Daoy (cell line): ENCODE results near the gene CDH8. TPM values are rescaled to one million over a fixed set of nuclear protein-coding genes. Genes with fewer than 3 reads are reported as not detected.
"Not testable (repeated sequence)": the region's sequence is repeated elsewhere in the genome, so short reads cannot be mapped to it uniquely, and the experiment has no call there.

ENCODE experiments used
- DNase-seq: peaks from one replicate; pipeline ENCODE4 v3.0.0-alpha.2; 2015; ENCODE audit warnings: low read depth
- total RNA-seq: library from RNA; depleted of rRNA; stranded (reverse); fragments of >200 nt; shearing (Covaris generic); gene quantifications from 2 replicates; pipeline ENCODE4 v1.2.3, GENCODE V29; 2014

CDH8 gene
- total RNA-seq, 1 experiment from 2014 or later = not detected

DNA sequence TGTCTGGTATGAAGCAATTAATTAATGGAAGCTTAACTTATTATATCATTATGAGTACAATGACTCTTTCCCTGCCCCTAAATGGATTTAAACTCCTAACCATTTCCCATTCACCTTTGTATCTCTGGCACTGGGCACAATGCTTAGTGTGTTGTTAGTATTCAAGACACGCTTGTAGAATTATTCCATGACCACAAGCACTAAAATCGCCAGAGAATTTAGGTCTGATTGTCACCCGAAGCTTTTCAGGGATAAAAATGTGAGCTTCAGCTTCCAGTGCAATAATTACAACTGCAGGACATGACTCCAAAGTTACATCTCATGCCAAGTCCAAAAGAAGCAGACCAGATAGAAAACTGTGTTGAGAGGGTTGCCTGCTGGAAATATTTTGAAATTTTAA, 101.6 kb downstream of the CDH8 start:
- no peak for DNase-seq

DNA sequence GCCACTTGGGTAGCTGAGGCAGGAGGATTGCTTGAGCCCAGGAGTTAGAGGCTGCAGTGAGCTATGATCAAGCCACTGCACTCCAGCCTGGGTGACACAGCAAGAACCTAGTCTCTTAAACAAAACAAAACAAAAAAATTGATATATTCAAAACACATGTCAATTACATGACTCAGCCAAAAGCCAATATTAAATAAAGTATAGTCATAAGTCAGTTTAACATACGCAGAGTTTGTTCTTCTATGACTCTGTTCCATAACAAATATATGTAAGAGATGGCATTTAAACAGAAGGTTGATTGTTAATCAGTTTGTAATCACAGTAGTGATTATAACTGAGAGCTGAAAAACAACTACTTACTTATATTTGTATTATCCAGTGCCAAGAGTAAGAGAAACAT, 106.5 kb downstream of the CDH8 start:
- DNase-seq = no peak

DNA sequence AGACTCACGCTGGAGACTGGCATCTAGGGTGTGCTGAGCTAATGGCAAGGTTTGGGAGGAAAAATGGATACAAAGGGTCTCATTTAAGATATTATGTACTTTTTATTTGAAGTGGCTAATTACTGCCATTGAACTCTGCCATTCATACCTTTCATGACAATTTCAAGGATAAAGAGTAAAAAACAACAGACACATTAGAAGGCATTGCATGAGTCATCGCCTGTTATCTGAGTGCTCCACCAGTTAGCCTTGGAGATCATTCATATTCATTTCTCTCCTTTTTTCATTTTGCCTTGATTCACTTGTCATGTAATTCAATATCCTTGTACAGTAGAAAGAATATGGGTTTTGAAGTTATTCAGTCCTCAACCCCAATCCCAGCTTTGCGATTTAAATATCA, 109.5 kb downstream of the CDH8 start:
- DNase-seq = no peak

DNA sequence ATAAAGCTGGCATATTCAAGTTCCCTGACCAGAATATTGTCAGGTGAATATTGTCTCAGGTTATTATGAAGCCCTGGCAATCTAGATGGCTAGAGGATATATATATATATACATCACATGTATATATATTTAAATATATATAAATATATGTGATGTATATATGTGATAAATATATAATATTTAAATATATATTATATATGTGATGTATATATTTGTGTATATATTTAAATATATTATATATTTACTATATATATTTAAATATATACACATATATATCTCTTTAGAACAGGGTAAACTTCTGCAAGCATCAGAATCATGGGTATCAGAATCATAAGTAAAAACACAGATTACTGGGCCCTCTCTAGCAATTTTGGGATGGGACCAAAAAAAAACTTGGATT, 112.6 kb downstream of the CDH8 start:
- no peak for DNase-seq

DNA sequence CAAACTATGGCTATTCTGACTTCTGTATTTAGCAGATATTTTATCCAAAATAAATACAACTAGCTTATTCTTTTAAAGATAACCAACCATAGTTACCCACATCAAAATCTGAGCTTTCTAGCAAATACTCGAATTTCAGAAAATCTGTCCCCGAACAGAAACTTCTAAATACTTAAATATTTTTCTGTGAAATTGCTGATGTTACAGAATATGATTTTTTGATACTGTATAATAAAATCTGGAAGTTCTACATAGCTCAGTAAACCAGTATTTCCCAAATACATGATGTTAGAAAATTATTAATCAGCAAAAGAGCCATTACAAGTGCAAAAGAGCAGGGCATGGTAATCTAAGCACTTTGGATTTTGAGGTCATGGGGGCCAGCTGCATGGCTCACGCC, 114.9 kb downstream of the CDH8 start:
- DNase-seq = no peak

DNA sequence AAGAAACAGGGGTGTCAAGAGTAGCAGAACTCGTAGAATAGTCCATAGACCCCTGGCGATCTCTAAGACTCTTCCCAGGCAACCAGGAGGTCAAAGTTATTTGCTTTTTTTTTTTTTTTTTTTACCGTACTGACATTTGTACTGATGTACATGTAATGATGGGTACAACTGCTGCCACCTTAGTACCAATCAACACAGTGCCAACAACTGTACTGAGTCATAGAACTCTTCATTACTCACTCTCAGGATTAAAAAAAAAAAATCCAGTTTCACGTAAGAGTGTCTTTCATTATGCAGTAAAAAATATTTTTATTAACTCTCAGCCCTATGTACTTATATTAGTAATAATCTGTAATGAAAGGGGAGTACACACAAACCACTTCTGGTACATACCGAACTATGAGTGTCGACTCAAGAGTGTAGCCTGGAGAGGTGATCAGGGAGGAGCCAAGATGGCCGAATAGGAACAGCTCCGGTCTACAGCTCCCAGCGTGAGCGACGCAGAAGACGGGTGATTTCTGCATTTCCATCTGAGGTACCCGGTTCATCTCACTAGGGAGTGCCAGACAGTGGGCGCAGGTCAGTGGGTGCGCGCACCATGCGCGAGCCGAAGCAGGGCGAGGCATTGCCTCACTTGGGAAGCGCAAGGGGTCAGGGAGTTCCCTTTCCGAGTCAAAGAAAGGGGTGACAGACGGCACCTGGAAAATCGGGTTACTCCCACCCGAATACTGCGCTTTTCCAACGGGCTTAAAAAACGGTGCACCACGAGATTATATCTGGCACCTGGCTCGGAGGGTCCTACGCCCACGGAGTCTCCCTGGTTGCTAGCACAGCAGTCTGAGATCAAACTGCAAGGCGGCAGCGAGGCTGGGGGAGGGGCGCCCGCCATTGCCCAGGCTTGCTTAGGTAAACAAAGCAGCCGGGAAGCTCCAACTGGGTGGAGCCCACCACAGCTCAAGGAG, 118.1 kb downstream of the CDH8 start:
- DNase-seq = not testable (repeated sequence)

DNA sequence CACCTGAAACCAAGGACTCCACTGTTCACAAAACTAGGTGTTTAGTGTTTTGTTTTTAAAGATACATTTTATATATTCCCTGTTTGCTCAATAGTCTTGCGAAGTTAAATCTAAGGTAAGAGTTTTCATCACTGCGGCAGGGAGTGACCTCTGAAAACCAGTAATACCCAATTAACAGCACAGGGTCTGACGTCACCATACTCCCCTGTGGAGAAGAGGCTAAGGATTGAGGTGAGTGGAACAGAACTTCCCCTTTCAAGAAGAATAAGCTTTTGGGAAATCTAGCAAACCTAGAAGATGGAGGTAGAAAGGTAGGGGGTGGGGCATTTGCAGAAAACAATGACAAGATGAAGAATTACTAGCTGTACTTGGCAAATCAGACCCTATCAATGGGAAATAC, 120.7 kb downstream of the CDH8 start:
- DNase-seq = no peak

DNA sequence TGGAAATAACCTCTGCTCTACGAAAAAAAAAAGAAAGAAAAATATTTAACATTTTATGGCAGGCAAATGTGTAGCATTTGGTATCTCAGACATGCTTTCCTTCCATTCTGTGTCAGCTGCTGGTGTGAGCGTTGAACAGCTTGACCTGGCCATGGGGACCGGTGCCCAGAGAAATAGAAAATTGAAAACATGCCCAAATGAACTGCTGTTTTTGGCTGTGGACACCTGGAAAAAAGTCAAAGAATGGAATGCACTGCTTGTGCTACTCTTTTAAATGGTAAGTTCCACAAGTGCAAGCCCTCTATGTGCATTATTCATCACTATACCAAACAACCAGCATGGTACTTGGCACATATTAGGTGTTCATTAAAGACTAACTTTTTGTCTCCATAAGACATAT, 127.2 kb downstream of the CDH8 start:
- no peak for DNase-seq

DNA sequence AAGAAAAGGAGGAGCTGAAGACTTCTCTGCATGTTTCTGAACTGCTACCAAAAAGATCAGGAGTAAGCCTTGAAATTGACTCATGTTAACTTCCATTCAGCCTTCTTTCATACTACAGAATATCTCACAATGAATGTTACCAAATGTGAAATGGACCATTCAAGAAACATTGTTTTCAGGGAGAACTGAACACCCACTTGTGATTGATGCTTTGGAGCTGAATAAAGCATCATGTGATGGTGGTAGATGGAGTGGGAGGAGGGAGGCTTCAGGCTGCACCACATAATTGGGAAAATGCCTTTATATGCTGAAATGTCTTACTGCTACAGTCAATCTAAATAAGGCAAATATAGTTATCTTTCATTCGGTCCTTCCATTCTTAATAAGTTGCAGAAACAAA, 127.8 kb downstream of the CDH8 start:
- no peak for DNase-seq

DNA sequence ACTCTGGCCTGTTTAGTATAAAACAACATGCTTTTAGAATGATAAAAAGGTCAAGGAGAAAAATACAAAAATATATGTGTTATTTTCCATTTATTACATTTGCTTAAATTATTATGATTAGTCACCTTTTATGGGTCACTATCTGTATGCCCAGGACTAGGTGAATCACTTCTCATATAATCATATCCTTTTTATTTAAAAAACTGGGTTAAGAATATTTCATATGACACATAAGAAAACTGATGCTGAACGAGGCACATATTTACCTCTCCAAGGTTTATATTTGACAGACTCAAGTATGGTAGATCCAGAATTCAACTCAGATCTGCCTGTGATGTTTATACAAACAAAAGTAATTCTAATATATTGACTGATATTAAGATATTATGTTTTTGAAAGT, 134.5 kb downstream of the CDH8 start:
- no peak for DNase-seq

DNA sequence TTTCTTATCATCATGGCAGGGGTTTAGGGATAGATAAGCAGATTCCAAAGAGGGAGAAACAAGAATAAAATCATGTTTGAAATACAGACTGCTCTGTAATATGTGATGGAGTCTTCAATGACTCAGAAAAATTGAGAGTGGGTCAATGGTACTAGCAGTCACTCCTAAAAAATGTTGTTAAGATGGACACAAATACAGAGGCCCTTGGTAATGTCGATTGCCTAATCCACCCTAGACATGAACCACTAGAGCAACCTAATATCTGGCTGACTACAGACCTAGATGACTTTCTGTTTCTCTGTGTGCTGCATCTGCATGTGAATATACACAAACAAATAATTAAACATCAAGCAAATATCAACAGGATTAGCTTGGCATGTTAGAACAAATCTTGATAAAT, 135.8 kb downstream of the CDH8 start:
- DNase-seq = no peak

DNA sequence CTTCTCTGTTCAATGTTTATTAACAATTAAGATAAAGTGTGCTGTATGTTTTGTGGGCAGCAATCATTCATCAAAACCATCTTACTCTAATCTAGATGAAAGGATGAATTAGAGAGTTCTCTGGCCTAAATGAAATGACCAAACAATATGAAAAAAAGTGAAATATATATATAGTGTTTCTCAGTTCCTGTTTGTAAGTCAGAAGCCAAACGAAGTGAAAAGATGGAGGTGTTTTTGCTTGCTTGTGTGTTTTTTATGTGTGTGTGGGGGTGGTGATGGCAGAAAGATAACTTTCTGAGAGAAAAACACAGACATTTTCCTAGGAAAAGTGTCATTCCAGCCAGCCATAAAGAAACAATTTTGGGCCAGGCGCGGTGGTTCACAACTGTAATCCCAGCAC, 138.6 kb downstream of the CDH8 start:
- no peak for DNase-seq

DNA sequence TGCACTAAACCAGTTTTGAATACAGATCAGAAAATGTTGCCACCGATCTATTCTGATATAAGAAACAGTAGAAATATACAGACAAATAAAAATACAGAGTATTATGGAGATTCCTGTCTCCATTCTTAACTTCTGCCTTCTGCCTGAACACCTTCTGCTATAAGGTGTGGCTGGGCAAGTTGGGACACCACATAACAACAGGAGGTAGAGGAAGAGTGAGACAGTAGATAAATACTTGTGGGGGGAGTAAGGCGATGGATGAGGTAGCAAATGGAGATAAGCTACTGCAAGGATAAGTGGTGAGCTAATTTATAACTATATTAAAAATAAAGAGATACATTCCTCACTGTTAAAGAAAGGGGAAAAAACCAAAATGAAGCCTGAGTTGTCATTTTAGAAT, 143.7 kb downstream of the CDH8 start:
- DNase-seq = no peak

DNA sequence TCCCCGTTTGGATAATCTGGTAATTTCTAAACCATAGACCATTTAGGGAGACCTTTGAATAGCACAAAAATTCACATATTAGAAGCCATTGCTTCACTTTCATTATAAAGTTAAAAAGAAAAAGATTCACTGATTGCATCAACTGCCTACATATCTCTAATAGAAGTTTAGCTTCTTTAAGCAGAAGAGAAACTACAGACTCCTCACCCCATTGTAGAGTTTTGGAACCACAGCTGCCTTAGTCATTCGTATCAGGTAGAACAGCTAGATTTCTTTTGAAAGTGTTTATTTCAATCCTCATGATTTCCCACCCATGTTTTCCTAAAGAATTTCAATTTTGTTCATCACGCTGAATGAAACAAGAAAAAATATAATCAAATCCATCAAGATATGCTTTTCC, 144.8 kb downstream of the CDH8 start:
- DNase-seq = no peak

DNA sequence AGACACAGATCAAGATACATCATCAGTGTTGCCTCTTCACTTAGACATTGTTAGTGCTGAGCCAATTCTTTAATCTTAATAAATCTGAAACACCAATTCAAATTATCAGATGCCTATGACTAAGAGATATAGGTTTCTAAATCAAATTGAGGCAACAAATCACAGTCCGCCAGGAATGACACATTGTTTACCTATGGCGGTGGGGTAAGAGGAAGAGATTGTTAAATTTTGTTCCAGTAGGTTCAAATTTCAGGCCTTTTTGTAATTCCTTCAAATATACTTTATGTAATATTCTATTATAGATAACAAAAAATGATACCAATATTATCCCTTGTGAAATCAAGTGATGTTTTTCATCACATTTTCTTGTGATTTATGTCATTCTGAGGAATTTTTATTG, 145.9 kb downstream of the CDH8 start:
- no peak for DNase-seq

DNA sequence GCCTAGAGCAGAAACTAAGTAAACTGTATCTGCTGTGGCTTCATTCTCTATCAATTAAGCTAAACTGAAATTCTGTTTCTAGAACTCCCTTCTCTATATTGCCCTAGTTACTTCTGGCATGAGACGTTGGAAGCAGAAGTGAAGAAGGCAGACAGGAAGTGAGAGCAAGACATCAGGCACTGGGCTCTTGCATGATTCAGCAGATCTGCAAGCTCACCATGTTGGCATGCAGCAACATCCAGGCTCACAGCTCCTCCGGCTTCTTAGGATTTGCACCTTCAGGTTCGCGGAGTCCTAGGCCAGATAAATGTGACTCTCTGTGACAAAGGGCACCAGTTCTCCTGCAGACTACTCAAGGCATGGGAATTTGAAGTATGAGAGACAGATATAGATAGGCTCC, 148.3 kb downstream of the CDH8 start:
- no peak for DNase-seq

DNA sequence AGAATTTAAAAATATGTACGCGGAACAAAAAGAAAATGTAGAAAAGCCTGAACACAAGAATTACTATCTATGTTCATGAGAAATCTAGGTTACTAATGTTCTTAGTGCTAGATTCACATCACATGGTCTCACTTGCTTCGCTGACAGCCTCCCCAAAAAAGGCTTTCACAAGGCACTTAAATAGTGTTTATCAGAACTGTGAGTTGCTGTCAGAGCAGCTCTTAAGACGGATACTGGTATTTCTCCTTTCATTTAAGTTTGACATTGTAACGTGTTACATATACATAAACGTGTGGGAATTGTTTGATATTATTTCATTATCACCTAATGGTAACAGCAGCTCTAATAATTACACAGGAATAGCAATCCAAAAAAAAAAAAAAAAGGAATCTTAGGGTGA, 150.9 kb downstream of the CDH8 start:
- no peak for DNase-seq

DNA sequence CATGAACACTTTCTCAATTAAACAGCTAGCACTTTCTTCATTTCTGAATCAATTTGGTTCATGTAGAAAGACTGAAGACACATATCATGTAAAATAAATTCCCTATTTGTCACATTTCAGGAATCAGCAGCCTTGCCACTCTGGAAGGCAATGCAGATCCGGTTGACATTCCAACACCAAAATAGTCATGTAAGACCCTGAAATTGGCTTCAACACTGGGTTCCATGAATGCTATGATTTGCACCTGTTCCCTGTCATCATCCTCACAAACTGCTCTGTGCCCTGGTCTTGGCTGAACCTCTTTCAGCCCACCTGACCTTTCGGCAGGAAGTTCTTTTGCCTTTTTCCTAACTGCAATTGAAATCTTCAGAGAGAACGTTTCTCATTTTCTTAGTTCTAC, 156.9 kb downstream of the CDH8 start:
- DNase-seq = no peak

DNA sequence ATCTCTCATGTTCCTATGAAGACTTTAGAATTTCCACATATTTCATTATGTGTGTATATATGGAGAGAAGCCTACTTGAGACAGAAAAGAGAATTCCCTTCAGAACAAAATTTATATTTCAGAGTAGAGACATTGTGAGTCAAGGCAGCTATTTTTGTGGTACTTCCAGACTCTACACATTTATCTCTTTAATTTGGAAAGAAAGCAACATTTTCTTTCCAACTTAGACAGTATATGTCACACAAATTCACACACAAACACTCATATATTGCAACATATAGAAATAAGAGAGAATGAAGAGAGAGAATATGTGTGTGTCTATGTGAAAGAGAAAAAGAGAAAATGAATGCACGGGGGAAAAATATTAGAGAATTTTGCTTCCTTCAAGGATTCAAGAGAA, 158.8 kb downstream of the CDH8 start:
- DNase-seq = no peak

DNA sequence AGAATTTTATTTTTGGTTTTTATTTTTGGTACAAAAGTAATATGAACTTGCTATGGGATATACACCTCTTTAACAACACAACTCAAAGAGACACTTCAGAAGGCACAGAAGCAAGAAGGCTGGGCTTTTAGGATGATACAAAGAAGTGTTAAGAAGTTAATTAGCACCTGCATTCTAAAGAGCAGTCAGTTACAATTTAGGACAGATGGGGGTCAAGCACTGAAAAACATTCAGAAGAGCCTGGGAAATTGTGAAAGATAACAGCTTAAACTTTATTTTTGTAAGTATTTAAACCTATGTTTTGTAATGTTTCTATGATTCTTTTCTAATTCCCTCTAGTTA, 163.5 kb downstream of the CDH8 start:
- no peak for DNase-seq

DNA sequence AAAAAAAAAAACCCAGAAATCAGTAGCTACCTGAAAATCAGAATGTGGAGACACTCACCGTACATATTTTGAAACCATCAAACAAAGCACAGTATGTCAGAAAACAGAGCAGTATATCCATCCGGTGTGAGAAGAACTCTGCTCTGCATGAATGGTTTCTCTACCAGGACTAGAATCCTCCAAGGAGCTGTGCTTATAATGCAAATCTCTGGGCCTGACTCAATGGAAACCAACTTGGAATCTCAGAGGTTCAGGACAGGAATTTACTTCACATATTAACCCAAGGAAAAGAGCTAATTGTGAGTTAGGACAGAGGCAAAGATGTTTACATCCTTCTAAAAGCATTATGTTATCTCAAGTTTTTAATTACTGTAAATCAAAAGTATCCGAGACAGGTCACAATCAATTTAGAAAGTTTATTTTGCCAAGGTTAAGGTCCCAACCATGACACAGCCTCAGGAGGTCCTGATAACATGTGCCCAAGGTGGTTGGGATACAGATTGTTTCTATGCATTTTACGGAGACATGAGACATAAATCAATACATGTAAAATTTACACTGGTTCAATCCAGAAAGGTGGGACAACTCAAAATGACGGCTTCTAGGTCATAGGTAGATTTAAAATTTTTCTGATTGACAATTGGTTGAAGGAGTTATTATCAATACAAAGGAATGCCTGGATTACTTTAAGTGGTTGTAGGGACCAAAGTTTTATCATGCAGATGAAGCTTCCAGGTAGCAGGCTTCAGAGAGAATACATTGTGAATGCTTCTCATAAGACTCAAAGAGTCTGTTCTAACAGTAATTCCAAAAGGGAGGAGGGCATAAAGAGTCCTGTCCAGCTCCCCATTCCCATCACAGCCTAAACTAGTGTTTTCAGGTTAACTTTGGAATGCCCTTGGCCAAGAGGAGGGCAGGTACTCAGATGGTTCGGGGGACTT, 164.1 kb downstream of the CDH8 start:
- no peak for DNase-seq

DNA sequence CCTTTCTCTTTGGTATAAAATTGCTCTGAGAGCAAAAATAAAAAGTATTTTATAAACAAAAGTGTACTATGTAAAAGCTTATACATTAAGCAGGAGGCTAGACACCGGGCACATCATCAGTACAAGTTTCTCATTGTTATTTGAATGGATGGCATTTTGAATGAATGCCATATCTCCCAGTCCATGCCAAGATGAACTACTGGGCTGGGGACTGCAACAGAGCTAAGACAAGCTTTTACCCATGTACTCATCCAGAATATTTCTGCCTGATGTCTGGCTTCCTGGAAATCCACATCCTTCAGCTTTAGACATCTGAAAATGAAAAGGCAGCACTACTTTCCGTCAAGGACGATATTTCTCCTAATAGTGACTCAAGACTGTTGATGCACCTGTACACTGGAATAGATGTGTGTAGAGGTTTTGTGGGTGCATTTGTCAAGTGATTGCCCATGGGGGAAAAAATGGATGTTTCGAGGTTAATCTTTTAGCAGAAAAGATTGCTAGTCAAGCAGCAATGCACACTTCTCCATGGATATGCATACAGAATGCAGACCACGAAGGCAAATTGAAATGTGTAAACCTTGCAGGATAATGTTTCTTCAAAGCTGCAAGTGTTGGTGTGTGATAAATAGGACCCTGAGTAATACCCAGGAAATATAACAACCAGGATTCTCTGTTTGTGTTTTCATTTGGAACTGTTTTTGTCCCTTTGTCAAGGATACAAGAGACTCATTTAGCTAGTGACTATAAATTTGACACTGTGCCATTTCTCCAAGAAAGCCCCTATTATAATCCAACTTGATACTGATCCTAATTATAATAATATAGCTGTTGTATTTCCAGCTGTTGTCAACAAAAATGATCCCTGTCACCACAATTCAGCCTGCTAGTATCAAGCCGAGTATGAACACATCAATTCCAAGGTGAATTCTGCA, 173.8 kb downstream of the CDH8 start:
- DNase-seq = no peak
